ENCODE measurements around the gene PLB1. TPM values are rescaled to one million over a fixed set of nuclear protein-coding genes. Genes with fewer than 3 reads are reported as not detected.
"Not testable (repeated sequence)": the region's sequence is repeated elsewhere in the genome, so short reads cannot be mapped to it uniquely, and the experiment has no call there.

Gene PLB1
- total RNA-seq, 1 donor from 2014 or later, result 6.3 TPM

DNA sequence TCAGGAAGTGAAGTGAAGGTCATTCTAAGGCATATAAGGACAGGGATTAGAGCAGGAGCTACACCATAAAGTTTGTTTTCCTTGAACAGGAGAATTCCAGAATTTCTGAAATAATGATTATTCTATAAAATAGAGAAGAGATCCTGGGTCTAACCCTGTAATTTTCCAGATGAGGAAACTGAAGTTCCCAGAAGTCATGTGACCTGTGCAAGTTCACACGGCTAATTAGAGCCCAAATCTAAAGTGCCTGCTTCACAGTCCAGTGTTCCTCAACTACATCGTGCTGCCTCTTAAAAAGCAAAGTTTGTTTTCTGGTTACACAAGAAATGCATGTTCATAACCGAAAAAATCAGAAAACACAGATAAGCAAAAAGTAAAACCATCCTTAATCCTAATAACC lies 34.9 kb downstream of the PLB1 start:
- DNase-seq (ENCODE audit: low spot score), result no peak

- no peak for DNase-seq (ENCODE audit: low spot score)
These were observed 36.5 kb downstream of the PLB1 start for GRCh38 chr2:28532399-28532798.

DNA sequence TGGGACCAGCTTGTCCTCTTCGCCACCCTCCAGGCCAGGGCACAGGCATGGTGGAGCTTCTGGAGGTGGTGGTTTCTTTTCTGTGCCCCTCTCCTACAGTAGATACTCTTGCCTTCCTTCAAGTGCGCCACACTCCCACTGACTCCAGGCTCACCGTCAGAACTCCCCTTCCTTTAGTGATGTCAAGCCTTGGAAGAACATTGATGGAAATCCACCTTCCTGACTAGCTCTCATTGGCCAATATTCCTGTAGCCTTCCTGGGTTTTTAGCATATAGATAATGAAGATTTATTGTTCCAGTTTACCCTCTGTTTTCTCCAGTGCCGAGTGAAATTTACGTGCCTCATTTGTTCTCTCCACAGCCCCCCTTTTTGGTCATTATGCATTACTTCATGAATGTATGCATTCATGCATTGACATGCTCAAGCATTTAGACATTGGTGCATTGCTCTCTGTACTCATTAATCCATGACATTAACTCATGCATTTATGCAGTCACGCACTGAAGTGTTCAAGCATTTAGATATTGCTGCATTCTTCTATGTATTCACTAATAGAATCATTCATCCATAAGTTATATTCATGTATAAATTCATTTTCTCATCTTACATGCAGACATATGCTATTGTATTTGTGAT lies 37.3 kb downstream of the PLB1 start:
- no peak for DNase-seq (ENCODE audit: low spot score)

- no peak for DNase-seq (ENCODE audit: low spot score)
These were observed 39.0 kb downstream of the PLB1 start for GRCh38 chr2:28534817-28535216.

DNA sequence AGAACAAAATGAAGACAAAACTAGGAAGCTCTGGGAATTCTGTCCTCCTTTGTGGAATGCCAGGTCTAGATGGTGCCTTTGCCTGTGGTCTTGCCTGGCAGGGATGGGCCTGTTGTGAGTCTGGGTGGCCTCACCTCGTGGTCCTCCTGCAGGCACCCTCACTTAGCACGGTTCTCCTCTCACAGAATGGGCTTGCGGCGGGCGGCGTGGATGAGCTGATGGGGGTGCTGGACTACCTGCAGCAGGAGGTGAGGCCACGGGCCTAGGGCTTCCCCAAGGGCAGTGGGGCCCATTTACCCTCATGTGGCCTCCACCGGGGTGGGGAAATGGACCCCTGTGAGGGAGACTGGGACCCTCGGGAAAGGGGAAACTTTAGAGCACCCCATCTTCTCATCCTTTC lies 42.3 kb downstream of the PLB1 start:
- DNase-seq (ENCODE audit: low spot score), result no peak

GRCh38 chr2:28538652-28539051 lies 42.8 kb downstream of the PLB1 start:
- DNase-seq (ENCODE audit: low spot score), result no peak

- DNase-seq (ENCODE audit: low spot score), result no peak
These were observed 43.3 kb downstream of the PLB1 start for GRCh38 chr2:28539118-28539541.

- no peak for DNase-seq (ENCODE audit: low spot score)
These were observed 47.6 kb downstream of the PLB1 start for GRCh38 chr2:28543316-28544035.

- no peak for DNase-seq (ENCODE audit: low spot score)
These were observed 48.1 kb downstream of the PLB1 start for GRCh38 chr2:28544036-28544346.

- DNase-seq (ENCODE audit: low spot score), result no peak
These were observed 48.6 kb downstream of the PLB1 start for GRCh38 chr2:28544405-28544921.

- no peak for DNase-seq (ENCODE audit: low spot score)
These were observed 49.2 kb downstream of the PLB1 start for GRCh38 chr2:28544922-28545589.

DNA sequence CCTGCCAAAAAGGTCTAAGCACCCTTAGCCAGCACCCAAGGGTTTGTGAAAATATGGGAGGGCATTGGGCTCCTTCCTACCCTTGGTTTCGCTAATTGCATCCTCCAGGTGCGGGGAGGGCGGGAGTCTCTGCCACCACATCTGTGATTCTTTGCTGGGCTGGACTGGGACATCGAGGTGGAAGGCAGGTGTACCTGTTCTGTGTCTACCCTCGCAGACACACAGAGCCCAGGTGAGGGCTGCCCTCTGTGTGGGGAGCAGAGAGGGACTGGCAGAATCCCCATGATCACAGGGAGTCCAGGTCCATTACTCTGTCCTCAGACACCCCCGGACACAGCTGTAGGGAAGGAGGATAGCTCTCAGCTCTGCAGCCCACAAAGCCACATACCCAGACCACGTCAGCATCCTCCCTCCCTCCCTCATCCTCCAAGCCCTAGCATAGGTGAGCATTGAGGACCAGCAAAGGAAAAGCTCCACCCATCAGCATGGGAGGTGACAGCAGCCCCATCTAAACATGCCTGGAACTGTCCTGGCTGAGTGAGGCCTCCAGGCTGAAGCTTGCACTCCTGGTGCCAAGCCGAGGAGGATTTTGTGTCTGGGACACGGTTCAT lies 49.8 kb downstream of the PLB1 start:
- DNase-seq (ENCODE audit: low spot score), result no peak

DNA sequence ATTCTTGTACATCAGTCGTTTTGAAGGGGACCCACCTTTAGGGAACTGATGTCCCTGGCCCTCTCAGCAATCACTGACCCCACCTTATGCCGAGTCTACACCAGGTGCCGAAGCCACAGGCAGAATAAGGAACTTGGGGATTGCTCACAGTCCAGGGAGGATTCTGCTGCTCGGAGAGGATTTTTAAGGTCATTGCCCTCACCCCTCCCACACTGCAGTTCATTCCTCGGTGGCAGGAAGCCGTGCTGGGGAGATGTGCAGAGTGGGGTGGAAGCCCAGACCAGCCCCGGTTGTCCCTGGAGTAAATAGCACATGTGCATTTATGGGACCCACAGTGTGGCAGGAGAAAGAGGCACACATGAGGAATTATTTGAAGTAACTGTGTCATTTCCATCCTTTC lies 50.4 kb downstream of the PLB1 start:
- no peak for DNase-seq (ENCODE audit: low spot score)

- DNase-seq (ENCODE audit: low spot score), result no peak
These were observed 51.5 kb downstream of the PLB1 start for GRCh38 chr2:28547223-28547860.

DNA sequence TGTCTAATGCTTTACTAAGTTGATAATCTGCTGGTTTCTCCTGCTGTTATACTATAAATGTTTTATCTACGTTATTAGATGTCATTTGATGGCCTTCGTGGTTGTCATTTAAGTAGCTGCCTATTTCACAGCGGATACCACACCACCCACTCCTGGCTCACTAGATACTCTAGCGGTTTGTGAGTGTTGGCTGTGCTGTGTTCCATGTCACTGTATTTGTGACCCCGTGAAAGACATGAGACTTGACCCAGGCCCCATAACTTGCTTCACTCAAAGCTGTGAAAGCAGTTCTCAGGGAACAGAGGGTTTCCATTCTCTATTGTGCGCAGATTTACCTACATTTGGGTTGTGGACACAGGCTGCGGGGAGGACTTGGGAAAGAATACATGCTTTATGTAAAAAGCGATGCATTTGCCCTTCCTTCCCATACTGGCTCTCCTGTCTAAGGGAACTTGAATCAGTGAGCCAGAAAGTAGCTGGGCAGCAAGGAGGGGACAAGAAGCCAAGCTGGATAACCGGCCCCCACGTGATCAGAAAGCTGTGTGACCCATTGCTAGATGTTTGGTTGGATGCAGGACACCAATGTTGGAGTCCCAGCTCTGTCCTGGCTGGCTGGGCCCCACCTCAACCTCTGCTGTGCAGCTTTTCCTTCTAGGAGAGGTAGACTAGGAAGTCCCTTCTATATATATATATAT lies 52.2 kb downstream of the PLB1 start:
- no peak for DNase-seq (ENCODE audit: low spot score)

- DNase-seq (ENCODE audit: low spot score), result not testable (repeated sequence)
These were observed 54.5 kb downstream of the PLB1 start for GRCh38 chr2:28550345-28550744.

- DNase-seq (ENCODE audit: low spot score), result no peak
These were observed 56.4 kb downstream of the PLB1 start for GRCh38 chr2:28552045-28552823.

- DNase-seq (ENCODE audit: low spot score), result no peak
These were observed 60.4 kb downstream of the PLB1 start for GRCh38 chr2:28556303-28556702.

DNA sequence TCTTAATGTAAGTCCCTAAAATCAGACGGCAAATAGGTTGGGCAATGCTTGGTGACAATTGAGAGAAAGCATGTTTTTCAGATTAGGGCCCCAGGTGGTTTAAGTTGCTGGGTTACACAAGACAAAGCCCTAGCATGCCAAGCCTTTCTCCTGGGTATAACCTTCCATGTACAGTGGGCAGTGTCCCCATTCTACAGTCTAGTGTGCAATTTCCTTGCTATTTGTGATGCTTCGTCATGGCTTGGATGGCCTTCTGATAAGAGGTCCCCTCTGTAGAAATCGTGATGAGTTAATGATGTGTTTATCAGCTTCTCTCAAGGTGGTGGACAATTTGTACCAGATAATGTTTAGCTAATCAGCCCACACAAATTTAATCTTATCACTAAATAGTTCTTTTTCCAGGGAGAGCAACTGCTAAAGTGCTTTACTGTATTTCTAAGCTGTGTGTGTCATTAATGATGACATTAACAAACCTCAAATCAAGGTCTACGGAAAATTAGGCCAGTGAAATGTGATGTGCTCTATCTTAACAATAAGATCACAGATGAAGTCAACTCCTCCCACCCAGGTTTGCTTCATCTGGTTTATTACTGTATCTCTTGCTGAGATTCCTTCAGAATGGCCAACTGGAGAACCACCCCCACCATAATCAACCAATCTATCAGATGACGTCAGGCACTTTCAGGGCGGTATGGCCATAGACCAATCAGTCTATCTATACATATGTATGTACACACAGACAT lies 61.7 kb downstream of the PLB1 start:
- no peak for DNase-seq (ENCODE audit: low spot score)
